Mesodermal cell (in vitro differentiated cells): ENCODE data around the gene NKIRAS2. TPM values are rescaled to one million over a fixed set of nuclear protein-coding genes. Genes with fewer than 3 reads are reported as not detected.

Experiments used
- H3K27ac ChIP-seq: 2 replicates; pipeline ENCODE4 v1.7.0; 2013; ENCODE audit warnings: mild to moderate bottlenecking, low read depth, low read length, moderate library complexity; ENCODE audit not compliant: severe bottlenecking
- H3K36me3 ChIP-seq: 2 replicates; pipeline ENCODE4 v1.7.1; 2013; ENCODE audit warnings: mild to moderate bottlenecking, low read length, moderate library complexity; ENCODE audit not compliant: control insufficient read depth, insufficient read depth
- H3K4me1 ChIP-seq: one replicate; pipeline ENCODE4 v1.7.1; 2013; ENCODE audit warnings: mild to moderate bottlenecking, low read length; ENCODE audit not compliant: insufficient read depth, control insufficient read depth, poor library complexity, severe bottlenecking
- H3K4me3 ChIP-seq: 2 replicates; pipeline ENCODE4 v1.7.0; 2013; ENCODE audit warnings: low read length, control low read depth, mild to moderate bottlenecking; ENCODE audit not compliant: insufficient read depth, poor library complexity, severe bottlenecking; ENCODE audit errors: extremely low read depth
- H3K9me3 ChIP-seq: 2 replicates; pipeline ENCODE4 v1.7.1; 2013; ENCODE audit warnings: mild to moderate bottlenecking, low read length, moderate library complexity; ENCODE audit not compliant: control insufficient read depth
- WGBS, 2 experiments: methylation state at CpG; one replicate each; pipeline ENCODE4 v1.1.5; 2013; ENCODE audit warnings: missing lambda C conversion rate in 2 of 2; ENCODE audit not compliant: insufficient coverage in 2 of 2; 5-methylcytosine and 5-hydroxymethylcytosine counted together
- polyA plus RNA-seq, 2 experiments: library from polyadenylated mRNA; stranded (reverse); fragments of 50-300 nt; gene quantifications; one replicate each; pipeline ENCODE4 v1.2.3, GENCODE V29; 2013

NKIRAS2 gene
- polyA plus RNA-seq (2013, experiment 1 of 2) = 53.9 TPM
- polyA plus RNA-seq (2013, experiment 2 of 2) = 46.3 TPM

- no peaks in the 10 kb centered on the region for H3K9me3 ChIP-seq
- peaks cover 40% of the 10 kb centered on the region for H3K36me3 ChIP-seq
- H3K4me1 ChIP-seq = peaks cover 23% of the 10 kb centered on the region
- H3K4me3 ChIP-seq = peak within 1 kb of the TSS; percentile 97
- WGBS, 2 experiments = 9 to 12% methylated on average over 36 to 39 of the region's 49 CpGs
- H3K27ac ChIP-seq = peak within 1 kb of the TSS; percentile 58
Observed at GRCh38 chr17:42019509-42020404, at the start of gene NKIRAS2. TSS of gene NKIRAS2 (plus strand) at chr17:42020090. CDS start at chr17:42021578, 1,488 bp downstream.

GRCh38 chr17:41970901-41971331 is 49.0 kb upstream of the NKIRAS2 start:
- Histone ChIP-seq H3K36me3 (peaks cover 78% of the 10 kb centered on the region), H3K9me3 (no peaks in the 10 kb centered on the region), H3K4me3 (no peak overlapping the region), H3K4me1 (peaks cover under 1% of the 10 kb centered on the region), H3K27ac (no peak overlapping the region)
- 93 to 100% methylated on average over 3 of the region's 5 CpGs for WGBS, 2 experiments

- peak overlapping the region; percentile 2 for H3K27ac ChIP-seq
- H3K36me3 ChIP-seq = peaks cover 88% of the 10 kb centered on the region
- WGBS, 2 experiments = 89 to 96% methylated on average over 12 to 17 of the region's 18 CpGs
- no peaks in the 10 kb centered on the region for H3K4me1 ChIP-seq
- H3K9me3 ChIP-seq = no peaks in the 10 kb centered on the region
- no peak overlapping the region for H3K4me3 ChIP-seq
Observed at GRCh38 chr17:41971721-41972523, 48.0 kb upstream of the NKIRAS2 start.

- H3K36me3 ChIP-seq = peaks cover 96% of the 10 kb centered on the region
Observed at GRCh38 chr17:41972571-41973407, 47.1 kb upstream of the NKIRAS2 start.

GRCh38 chr17:41973408-41973811 is 46.5 kb upstream of the NKIRAS2 start:
- Histone ChIP-seq H3K27ac (no peak overlapping the region), H3K36me3 (peaks cover 97% of the 10 kb centered on the region), H3K9me3 (no peaks in the 10 kb centered on the region), H3K4me3 (no peak overlapping the region), H3K4me1 (no peaks in the 10 kb centered on the region)
- 97 to 98% methylated on average over 18 to 19 of the region's 19 CpGs for WGBS, 2 experiments

More at GRCh38 chr17:41972571-41973407, 47.1 kb upstream of the NKIRAS2 start:
- Histone ChIP-seq H3K4me1 (no peaks in the 10 kb centered on the region), H3K4me3 (no peak overlapping the region), H3K9me3 (no peaks in the 10 kb centered on the region), H3K27ac (no peak overlapping the region)
- 94 to 95% methylated on average over 18 to 20 of the region's 22 CpGs for WGBS, 2 experiments

- no peaks in the 10 kb centered on the region for H3K9me3 ChIP-seq
- H3K4me1 ChIP-seq = no peaks in the 10 kb centered on the region
- H3K4me3 ChIP-seq = no peak overlapping the region
- H3K27ac ChIP-seq = no peak overlapping the region
- 95 to 98% methylated on average over 4 to 5 of the region's 6 CpGs for WGBS, 2 experiments
- peaks cover 97% of the 10 kb centered on the region for H3K36me3 ChIP-seq
Observed at GRCh38 chr17:41974031-41974430, 45.9 kb upstream of the NKIRAS2 start.

- Histone ChIP-seq H3K36me3 (peaks cover 94% of the 10 kb centered on the region), H3K4me3 (no peak overlapping the region), H3K9me3 (no peaks in the 10 kb centered on the region), H3K27ac (no peak overlapping the region), H3K4me1 (no peaks in the 10 kb centered on the region)
- WGBS, 2 experiments = 80 to 96% methylated on average over 2 to 3 of the region's 5 CpGs
Observed at GRCh38 chr17:41974658-41975057, 45.2 kb upstream of the NKIRAS2 start.

GRCh38 chr17:41975099-41976083 is 44.5 kb upstream of the NKIRAS2 start:
- H3K4me3 ChIP-seq = no peak overlapping the region
- 94 to 100% methylated on average over 6 to 7 of the region's 9 CpGs for WGBS, 2 experiments

GRCh38 chr17:41976142-41976768 is 43.6 kb upstream of the NKIRAS2 start:
- WGBS, 2 experiments = 88 to 96% methylated on average over 5 to 7 of the region's 11 CpGs
- Histone ChIP-seq H3K27ac (no peak overlapping the region), H3K4me1 (no peaks in the 10 kb centered on the region), H3K4me3 (no peak overlapping the region), H3K9me3 (no peaks in the 10 kb centered on the region), H3K36me3 (peaks cover 93% of the 10 kb centered on the region)

More at GRCh38 chr17:41975099-41976083, 44.5 kb upstream of the NKIRAS2 start:
- Histone ChIP-seq H3K4me1 (no peaks in the 10 kb centered on the region), H3K9me3 (no peaks in the 10 kb centered on the region), H3K27ac (no peak overlapping the region), H3K36me3 (peaks cover 93% of the 10 kb centered on the region)
